Common myeloid progenitor, CD34-positive (primary cell): ENCODE data around the gene POM121.
"Not testable (repeated sequence)": the region's sequence is repeated elsewhere in the genome, so short reads cannot be mapped to it uniquely, and the experiment has no call there.

Experiments used
- CTCF ChIA-PET: fragments of 350-600 bp; sonication (Branson Sonifier 250); formaldehyde crosslinking; loops from one replicate; lab custom pipeline; 2021; ENCODE audit warnings: antibody characterized with exemption; lab: Charles Lee
- POLR2A ChIA-PET: fragments of 350-600 bp; sonication (Branson Sonifier 250); formaldehyde crosslinking; loops from one replicate; lab custom pipeline; 2021; ENCODE audit warnings: antibody characterized with exemption; lab: Charles Lee
- DNase-seq, 3 donors: peaks; one replicate each; pipeline versions ENCODE4 v3.0.0 to v3.0.0-alpha.2; 2013
- H3K27ac ChIP-seq, 2 experiments: 1 replicate in 1 of 2; 2 replicates in 1 of 2; pipeline ENCODE4 v1.7.0; 2013; ENCODE audit warnings: inconsistent platforms in 2 of 2, low read length in 2 of 2, mild to moderate bottlenecking in 2 of 2, low read depth in 1 of 2, moderate library complexity in 1 of 2; ENCODE audit not compliant: severe bottlenecking in 2 of 2, insufficient read depth in 1 of 2, poor library complexity in 1 of 2
- H3K27me3 ChIP-seq, 5 experiments: replicated peaks in 2 of 5; 1 replicate in 3 of 5; 2 replicates in 2 of 5; pipeline versions ENCODE4 v1.6.1 to v1.7.0; 2013; ENCODE audit warnings: low read length in 4 of 5, mild to moderate bottlenecking in 2 of 5, moderate library complexity in 2 of 5, inconsistent platforms in 1 of 5; ENCODE audit not compliant: insufficient read depth in 5 of 5, control insufficient read depth in 4 of 5
- H3K36me3 ChIP-seq, 4 experiments: 1 replicate in 2 of 4; 2 replicates in 2 of 4; pipeline versions ENCODE4 v1.6.1 to v1.7.0; 2013; ENCODE audit warnings: low read length in 3 of 4, control low read depth in 1 of 4, mild to moderate bottlenecking in 1 of 4; ENCODE audit not compliant: control insufficient read depth in 4 of 4, insufficient read depth in 4 of 4
- H3K4me1 ChIP-seq, 4 experiments: 1 replicate in 3 of 4; 2 replicates in 1 of 4; pipeline versions ENCODE4 v1.6.1 to v1.7.1; 2013; ENCODE audit warnings: low read length in 3 of 4, mild to moderate bottlenecking in 3 of 4, control low read depth in 1 of 4, inconsistent platforms in 1 of 4, moderate library complexity in 1 of 4; ENCODE audit not compliant: control insufficient read depth in 4 of 4, insufficient read depth in 4 of 4; ENCODE audit errors: control extremely low read depth in 1 of 4
- H3K4me3 ChIP-seq, 7 experiments: 1 replicate in 4 of 7; 2 replicates in 3 of 7; pipeline versions ENCODE4 v1.5.1 to v1.7.0; 2013; ENCODE audit warnings: mild to moderate bottlenecking in 7 of 7, low read length in 6 of 7, moderate library complexity in 6 of 7, inconsistent platforms in 2 of 7, low read depth in 2 of 7, control low read depth in 1 of 7; ENCODE audit not compliant: insufficient read depth in 4 of 7, control insufficient read depth in 1 of 7; ENCODE audit errors: extremely low read depth in 1 of 7
- H3K9me3 ChIP-seq, 5 experiments: 1 replicate in 4 of 5; 2 replicates in 1 of 5; pipeline versions ENCODE4 v1.6.1 to v1.7.1; 2013; ENCODE audit warnings: low read length in 4 of 5, mild to moderate bottlenecking in 2 of 5, inconsistent platforms in 1 of 5, low read depth in 1 of 5, moderate library complexity in 1 of 5; ENCODE audit not compliant: control insufficient read depth in 4 of 5, insufficient read depth in 2 of 5; ENCODE audit errors: control extremely low read depth in 1 of 5
- WGBS: methylation state at CpG from one replicate; pipeline ENCODE4 v1.1.5; 2013; ENCODE audit not compliant: insufficient coverage; 5-methylcytosine and 5-hydroxymethylcytosine counted together

The POM121 gene

DNA sequence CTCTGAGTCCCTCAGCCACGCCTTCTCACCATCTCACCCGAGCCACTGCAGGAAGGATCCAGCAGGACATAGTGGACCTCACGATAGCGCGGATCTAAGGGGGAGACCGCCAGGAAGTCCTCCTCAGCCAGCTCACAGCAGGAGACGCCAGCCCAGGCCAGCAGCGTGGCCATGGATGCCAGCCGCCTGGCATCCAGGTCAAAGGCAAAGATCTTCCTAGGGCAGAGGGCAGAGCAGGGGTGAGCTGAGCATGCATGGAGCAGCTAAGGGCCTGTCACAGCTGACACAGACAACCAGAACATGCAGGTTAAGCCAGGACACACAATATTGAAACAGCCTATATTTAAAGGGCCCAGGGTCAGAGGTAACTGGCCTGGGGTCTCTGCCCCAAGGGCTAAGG, 24.4 kb downstream of the POM121 start:
- CTCF ChIA-PET, H3K9me3 ChIP-seq, H3K4me1 ChIP-seq, H3K27me3 ChIP-seq, POLR2A ChIA-PET, H3K4me3 ChIP-seq, DNase-seq, H3K27ac ChIP-seq: not testable (repeated sequence)
- WGBS: no CpG with 5 or more reads among the region's 9 CpGs
- H3K36me3 ChIP-seq: peaks cover 0 to 20% (median 6%) of the 10 kb centered on the region in 4 experiments

DNA sequence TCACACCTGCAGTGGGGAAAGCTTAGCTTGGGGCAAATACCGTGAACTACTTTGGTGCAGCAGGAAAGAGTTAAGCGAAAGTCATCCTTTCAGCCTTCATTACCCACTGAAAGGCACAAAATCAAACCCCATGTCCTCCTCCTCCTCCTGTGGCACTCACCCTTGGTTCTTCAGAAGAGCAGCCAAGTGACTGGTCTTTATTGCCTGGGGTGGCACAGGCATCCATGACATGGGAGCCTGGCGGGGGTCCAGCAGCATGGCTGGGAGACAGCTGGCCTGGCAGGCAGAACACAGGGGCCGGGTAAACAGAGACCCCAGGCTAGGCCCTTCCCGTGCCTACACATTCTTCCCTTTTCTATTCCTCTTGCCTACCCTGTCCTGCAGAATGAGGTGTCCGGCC, 24.8 kb downstream of the POM121 start:
- H3K27me3 ChIP-seq, H3K27ac ChIP-seq, POLR2A ChIA-PET, CTCF ChIA-PET, DNase-seq, H3K4me1 ChIP-seq, H3K9me3 ChIP-seq, H3K4me3 ChIP-seq: not testable (repeated sequence)
- WGBS: no CpG with 5 or more reads among the region's 6 CpGs
- H3K36me3 ChIP-seq: peaks cover 0 to 20% (median 6%) of the 10 kb centered on the region in 4 experiments

DNA sequence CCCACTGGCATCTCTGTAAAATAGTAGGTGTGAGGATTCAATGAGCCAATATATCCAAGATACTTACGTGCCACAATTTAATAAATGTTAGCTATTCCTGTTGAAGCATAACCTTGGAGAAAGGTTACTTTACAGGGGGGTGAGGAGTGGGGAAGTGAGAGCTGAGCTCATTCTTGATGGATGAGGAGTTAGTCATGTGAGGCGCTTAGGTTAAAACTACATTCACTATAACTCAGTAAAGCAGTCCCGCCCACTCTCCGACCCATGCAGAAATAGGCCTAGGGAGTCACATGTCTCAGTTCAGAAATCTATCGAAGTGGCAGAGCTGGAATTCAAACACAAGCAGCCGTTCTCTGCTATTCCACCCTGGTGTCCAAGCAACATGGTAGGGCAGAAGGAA, 25.5 kb downstream of the POM121 start:
- no CpG with 5 or more reads among the region's 6 CpGs for WGBS
- POLR2A ChIA-PET, H3K4me1 ChIP-seq, CTCF ChIA-PET, H3K27me3 ChIP-seq, H3K9me3 ChIP-seq, H3K4me3 ChIP-seq, DNase-seq, H3K27ac ChIP-seq: not testable (repeated sequence)
- H3K36me3 ChIP-seq: peaks cover 0 to 20% (median 6%) of the 10 kb centered on the region in 4 experiments

DNA sequence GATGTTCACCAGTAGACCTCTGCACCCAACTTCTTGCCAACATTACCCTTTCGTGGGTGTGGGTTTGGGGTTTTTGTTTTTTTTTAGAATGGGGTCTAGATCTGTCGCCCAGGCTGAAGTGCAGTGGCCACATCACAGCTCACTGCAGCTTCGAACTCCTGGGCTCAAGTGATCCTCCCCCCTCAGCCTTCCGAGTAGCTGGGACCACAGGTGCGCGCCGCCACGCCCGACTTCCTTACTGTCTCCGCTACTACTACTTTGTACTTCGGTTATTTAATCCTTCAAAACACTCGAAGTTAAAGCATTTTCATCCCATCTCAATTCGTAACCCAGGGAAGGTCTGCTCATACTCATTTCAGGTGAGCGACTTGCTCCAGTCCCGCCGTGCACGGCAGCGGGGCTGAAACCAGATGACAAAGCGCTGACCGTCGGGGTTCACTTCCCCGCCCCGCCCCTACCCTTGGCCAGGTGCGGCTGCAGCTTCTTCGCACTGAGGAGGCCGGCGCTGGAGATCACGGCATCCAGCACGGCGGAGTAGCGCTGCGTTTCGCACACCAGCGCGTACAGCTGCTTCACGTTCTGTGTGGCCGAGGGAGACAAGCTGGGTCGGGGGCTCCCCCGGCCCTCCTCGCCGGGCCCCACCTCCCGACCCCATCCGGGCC, 29.1 kb downstream of the POM121 start:
- CTCF ChIA-PET, H3K27me3 ChIP-seq, H3K36me3 ChIP-seq, H3K27ac ChIP-seq, H3K9me3 ChIP-seq, POLR2A ChIA-PET, DNase-seq, H3K4me1 ChIP-seq: not testable (repeated sequence)
- no CpG with 5 or more reads among the region's 43 CpGs for WGBS
- H3K4me3 ChIP-seq: peak overlapping the region in 3 of 7 experiments; percentile 42 to 54 (median 51)

DNA sequence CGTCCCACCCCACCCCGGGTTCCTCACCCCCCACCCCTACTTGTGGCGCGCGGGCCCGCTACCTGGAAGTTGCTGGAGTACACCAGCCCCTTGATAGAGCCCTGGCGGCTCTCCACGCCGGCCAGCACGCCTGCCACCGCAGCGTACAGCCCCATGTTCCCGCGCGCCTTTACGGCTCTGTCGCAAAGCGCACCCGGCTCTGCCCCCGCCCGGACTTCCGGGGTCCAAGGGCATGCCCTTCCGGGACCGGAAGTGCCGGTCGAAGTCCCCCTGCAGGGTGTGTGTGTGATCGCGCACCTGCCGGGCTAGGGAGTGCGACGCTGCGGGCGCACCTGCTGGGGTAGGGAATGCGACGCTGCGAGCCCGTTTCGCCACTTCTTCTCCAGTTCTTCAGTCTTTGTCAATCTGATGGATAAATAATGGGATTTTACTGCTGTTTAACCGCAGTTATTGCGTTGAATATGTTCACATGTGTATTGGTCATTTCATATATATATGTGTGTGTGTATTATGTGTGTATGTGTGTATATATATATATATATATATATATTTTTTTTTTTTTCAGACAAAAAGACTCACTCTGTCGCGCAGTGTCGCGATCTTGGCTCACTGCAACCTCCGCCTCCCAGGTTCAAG, 29.8 kb downstream of the POM121 start:
- H3K36me3 ChIP-seq, CTCF ChIA-PET, H3K27ac ChIP-seq, DNase-seq, POLR2A ChIA-PET, H3K9me3 ChIP-seq, H3K4me1 ChIP-seq, H3K27me3 ChIP-seq: not testable (repeated sequence)
- H3K4me3 ChIP-seq: peak overlapping the region in 1 of 7 experiments; percentile 52
- WGBS: no CpG with 5 or more reads among the region's 45 CpGs

DNA sequence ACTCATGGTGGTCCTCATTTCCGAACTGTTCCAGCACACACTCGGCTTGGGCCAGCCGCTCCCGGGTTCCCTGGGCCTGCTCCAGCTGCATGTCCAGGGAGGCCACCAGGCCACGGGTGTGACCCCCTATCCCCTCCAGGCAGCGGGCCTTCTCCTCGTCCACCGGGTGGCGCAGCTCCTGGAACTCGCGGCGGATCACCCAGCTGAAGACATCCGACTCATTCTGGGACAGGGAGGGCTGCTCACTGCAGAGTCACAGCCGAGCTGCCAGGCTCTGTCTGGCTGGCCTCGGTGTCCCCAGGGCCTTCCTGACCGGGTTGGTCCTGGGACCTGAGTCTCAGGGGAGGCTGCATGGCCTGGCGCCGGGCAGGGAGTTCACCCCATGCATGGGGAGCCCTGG, 35.1 kb downstream of the POM121 start:
- POLR2A ChIA-PET, H3K9me3 ChIP-seq, H3K4me3 ChIP-seq, H3K27me3 ChIP-seq, CTCF ChIA-PET, H3K4me1 ChIP-seq, DNase-seq, H3K36me3 ChIP-seq, H3K27ac ChIP-seq: not testable (repeated sequence)
- no CpG with 5 or more reads among the region's 18 CpGs for WGBS

DNA sequence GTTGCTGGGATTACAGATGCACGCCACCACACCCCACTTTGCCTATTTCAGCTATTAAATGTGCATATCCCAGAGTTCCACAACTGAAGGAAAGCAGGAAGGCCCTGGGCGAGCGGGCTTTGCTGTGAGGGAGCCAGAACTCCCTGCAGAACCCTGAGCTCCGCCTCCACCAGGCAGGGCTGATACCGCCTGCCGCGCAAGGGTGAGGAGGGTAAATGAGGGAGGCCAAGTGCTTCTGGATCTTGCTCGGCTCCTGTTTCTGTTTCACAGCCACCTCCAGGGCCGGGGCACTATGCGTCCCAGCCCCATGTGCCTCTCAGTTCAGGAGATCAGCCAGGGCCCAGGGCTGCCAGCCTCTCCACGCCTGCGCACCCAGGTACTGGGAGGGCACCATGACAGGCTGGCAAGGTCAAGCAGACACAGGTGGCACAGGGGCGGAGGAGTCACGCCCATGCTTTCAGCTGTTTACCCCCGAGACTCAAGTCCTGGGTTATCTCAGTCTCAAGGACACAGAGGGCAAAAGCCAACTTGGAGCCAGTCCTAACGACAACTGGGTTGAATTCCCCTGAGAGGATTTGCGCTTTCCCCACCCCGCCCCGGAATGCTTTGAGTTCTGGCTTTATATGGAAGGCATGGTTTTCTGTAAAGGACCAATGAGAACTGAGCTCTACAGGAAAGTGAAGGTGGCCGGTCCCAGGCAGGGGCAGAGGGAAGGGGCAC, 35.9 kb downstream of the POM121 start:
- H3K27ac ChIP-seq, H3K36me3 ChIP-seq, H3K4me1 ChIP-seq, DNase-seq, CTCF ChIA-PET, H3K4me3 ChIP-seq, H3K27me3 ChIP-seq, H3K9me3 ChIP-seq, POLR2A ChIA-PET: not testable (repeated sequence)
- no CpG with 5 or more reads among the region's 20 CpGs for whole genome bisulfite sequencing
